NCI-H526 (cell line): ENCODE data around the gene ELF5.

Experiments
- DNase-seq, 2 experiments: peaks; one replicate each; lab custom pipeline; 2025; lab: John Stamatoyannopoulos, UW

The ELF5 gene

GRCh38 chr11:34493468-34493867, 20.1 kb downstream of the ELF5 start:
- DNase-seq, result no peak

GRCh38 chr11:34492806-34493414, 20.7 kb downstream of the ELF5 start:
- peak; percentile 68 to 88 for DNase-seq

GRCh38 chr11:34490304-34490703, 23.3 kb downstream of the ELF5 start:
- no peak for DNase-seq

GRCh38 chr11:34488855-34489557, 24.6 kb downstream of the ELF5 start:
- DNase-seq, result no peak

- DNase-seq, result no peak
These were observed 26.2 kb downstream of the ELF5 start for GRCh38 chr11:34487430-34487829.

- DNase-seq, result no peak
These were observed 30.3 kb downstream of the ELF5 start for GRCh38 chr11:34483106-34483874.

- DNase-seq, result no peak
These were observed 32.3 kb downstream of the ELF5 start for GRCh38 chr11:34481307-34481706.

- no peak for DNase-seq
These were observed 33.3 kb downstream of the ELF5 start for GRCh38 chr11:34480314-34480713.

GRCh38 chr11:34478845-34479663, 34.5 kb downstream of the ELF5 start:
- DNase-seq, result no peak

- no peak for DNase-seq
These were observed 36.7 kb downstream of the ELF5 start for GRCh38 chr11:34476849-34477248.

GRCh38 chr11:34475656-34476055, 37.9 kb downstream of the ELF5 start:
- DNase-seq, result no peak

GRCh38 chr11:34473603-34474169, 39.9 kb downstream of the ELF5 start:
- DNase-seq, result no peak

- DNase-seq, result peak; percentile 13 to 61
These were observed 45.3 kb downstream of the ELF5 start for GRCh38 chr11:34468209-34468841.

GRCh38 chr11:34466802-34467488, 46.6 kb downstream of the ELF5 start:
- no peak for DNase-seq

GRCh38 chr11:34464591-34465051, 49.0 kb downstream of the ELF5 start:
- DNase-seq, result no peak

GRCh38 chr11:34461215-34461614, 52.4 kb downstream of the ELF5 start:
- DNase-seq, result no peak

- DNase-seq, result no peak
These were observed 53.3 kb downstream of the ELF5 start for GRCh38 chr11:34460278-34460677.

GRCh38 chr11:34459507-34460162, 54.0 kb downstream of the ELF5 start:
- no peak for DNase-seq

- DNase-seq, result no peak
These were observed 55.1 kb downstream of the ELF5 start for GRCh38 chr11:34458525-34458924.

GRCh38 chr11:34457607-34458006, 56.0 kb downstream of the ELF5 start:
- no peak for DNase-seq
